ENCODE measurements around the gene TMEM132E. TPM values are rescaled to one million over a fixed set of nuclear protein-coding genes. Genes with fewer than 3 reads are reported as not detected.

The TMEM132E gene
- total and polyA plus RNA-seq, 2 of the 8 experiments (the other 6 are each of a cell fraction or from before 2014, with no cell fraction given): 0.45 to 0.60 TPM

DNA sequence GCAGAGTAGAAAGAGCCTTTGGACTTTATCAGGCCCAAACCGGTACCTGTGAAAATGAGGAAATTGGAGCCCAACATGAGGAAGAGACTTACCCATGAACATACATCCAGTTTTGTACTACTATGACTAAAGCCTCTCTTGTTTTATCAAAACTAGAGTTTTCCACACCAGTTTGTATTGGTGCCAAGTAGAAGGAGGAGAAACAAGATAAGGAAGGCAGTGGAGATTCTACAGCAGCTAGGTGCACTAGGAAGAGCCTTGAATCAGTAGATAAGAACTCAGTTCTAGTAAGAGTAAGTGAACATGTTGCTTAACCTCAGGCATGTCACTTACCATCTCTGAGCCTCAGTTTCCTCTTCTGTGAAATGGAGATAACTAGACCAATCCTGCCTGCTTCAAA, 13.7 kb upstream of the TMEM132E start:
- no peak overlapping the region for H4K91ac ChIP-seq (replicated peaks; ENCODE audit: insufficient read length, low read length)
- TF ChIP-seq, protein P1, sequence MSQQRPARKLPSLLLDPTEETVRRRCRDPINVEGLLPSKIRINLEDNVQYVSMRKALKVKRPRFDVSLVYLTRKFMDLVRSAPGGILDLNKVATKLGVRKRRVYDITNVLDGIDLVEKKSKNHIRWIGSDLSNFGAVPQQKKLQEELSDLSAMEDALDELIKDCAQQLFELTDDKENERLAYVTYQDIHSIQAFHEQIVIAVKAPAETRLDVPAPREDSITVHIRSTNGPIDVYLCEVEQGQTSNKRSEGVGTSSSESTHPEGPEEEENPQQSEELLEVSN (IDR thresholded peaks at IDR 0.05): no peak
- H4K5ac ChIP-seq (ENCODE audit: insufficient read length, low read depth, low read length): no peak overlapping the region
- no peaks in the 10 kb centered on the region for H3K9me3 ChIP-seq (ENCODE audit: insufficient read depth in 2 of 2, low read depth in 1 of 2, low read length in 1 of 2)
- ChIA-PET CTCF (ENCODE audit: partially characterized antibody) (no interaction called here), POLR2A (ENCODE audit: partially characterized antibody) (no interaction called here)
- H2AK5ac ChIP-seq (ENCODE audit: low read depth, low read length): no peak overlapping the region
- no peak overlapping the region for H3K23ac ChIP-seq (ENCODE audit: insufficient read length)
- H2BK120ac ChIP-seq (replicated peaks; ENCODE audit: low read depth, low read length): no peak overlapping the region
- H3K56ac ChIP-seq (replicated peaks; ENCODE audit: insufficient read length, low read depth, low read length): no peak overlapping the region
- no peaks in the 10 kb centered on the region for H3K79me1 ChIP-seq (ENCODE audit: low read depth, low read length)
- H3K4me3 ChIP-seq (ENCODE audit: extremely low read depth in 1 of 4, insufficient read depth in 2 of 4, low read depth in 3 of 4, low read length in 4 of 4): no peak overlapping the region
- WGBS, 2 experiments (ENCODE audit: extremely low coverage in 1 of 2, insufficient coverage in 1 of 2, insufficient read length in 1 of 2, insufficient replicate concordance in 2 of 2, low coverage in 1 of 2, low lambda C conversion rate in 2 of 2, missing lambda C conversion rate in 1 of 2): 65% methylated on average over 1 of the region's 1 CpG; no CpG with 5 or more reads in 1 of the 2 experiments
- no peak overlapping the region for H3K9ac ChIP-seq (replicated peaks in 1 of 4; ENCODE audit: extremely low read depth in 1 of 4, low read depth in 3 of 4, low read length in 3 of 4)
- no peak overlapping the region for H3K4me2 ChIP-seq (ENCODE audit: insufficient read depth in 1 of 2, low read depth in 2 of 2, low read length in 2 of 2)
- H3K14ac ChIP-seq (ENCODE audit: insufficient read length): no peak overlapping the region
- FAIRE-seq (no peak), DNase-seq (ENCODE audit: low read depth in 1 of 2, low spot score in 2 of 2) (no peak)
- H4K20me1 ChIP-seq (replicated peaks in 1 of 2; ENCODE audit: control insufficient read depth in 1 of 2, insufficient read depth in 2 of 2, low read length in 2 of 2): peaks cover 0 to 5% of the 10 kb centered on the region in 2 experiments
- no peaks in the 10 kb centered on the region for H3K36me3 ChIP-seq (ENCODE audit: control insufficient read depth in 2 of 4, insufficient read depth in 4 of 4, low read length in 3 of 4)
- no peaks in the 10 kb centered on the region; a peak in 1 of 4 replicates for H3K79me2 ChIP-seq (ENCODE audit: control insufficient read depth in 1 of 2, insufficient read depth in 2 of 2, low read length in 2 of 2)
- H3K27me3 ChIP-seq (replicated peaks in 1 of 4; ENCODE audit: control insufficient read depth in 3 of 4, extremely low read depth in 1 of 4, insufficient read depth in 3 of 4, low read length in 3 of 4): peaks cover 0 to 15% (median 2%) of the 10 kb centered on the region in 4 experiments; a peak in 4 of 7 replicates
- no peak overlapping the region for H3K4ac ChIP-seq (replicated peaks; ENCODE audit: insufficient read length, low read depth, low read length)
- no peak overlapping the region for H2BK12ac ChIP-seq (ENCODE audit: low read depth, low read length)
- H4K8ac ChIP-seq (ENCODE audit: extremely low read depth, insufficient read depth, low read length): no peak overlapping the region
- H3K23me2 ChIP-seq (ENCODE audit: low read depth, low read length): peaks cover 8% of the 10 kb centered on the region; the same call in 1 of the 2 replicates
- H2BK20ac ChIP-seq (ENCODE audit: low read length): no peak overlapping the region
- H2BK5ac ChIP-seq (ENCODE audit: low read depth, low read length): no peak overlapping the region
- H2BK15ac ChIP-seq (ENCODE audit: low read length): no peak overlapping the region
- no peak overlapping the region for H3K27ac ChIP-seq (ENCODE audit: low read depth, low read length)
- H3K4me1 ChIP-seq (replicated peaks in 1 of 4; ENCODE audit: control insufficient read depth in 3 of 4, insufficient read depth in 4 of 4, low read length in 3 of 4): peaks cover 0 to 3% (median 0%) of the 10 kb centered on the region in 4 experiments; a peak in 3 of 7 replicates
- no peak overlapping the region for H2AFZ ChIP-seq (ENCODE audit: low read length)
- H3K18ac ChIP-seq (ENCODE audit: extremely low read depth, low read length): no peak overlapping the region

Measured in H1 (cell line).